Muscle layer of duodenum (tissue), 2 donors: ENCODE results near the gene KIF16B.

Experiments
- H3K27ac ChIP-seq: one replicate; pipeline ENCODE4 v1.7.0; 2013; ENCODE audit warnings: mild to moderate bottlenecking, low read length
- H3K27me3 ChIP-seq: one replicate; pipeline ENCODE4 v1.7.0; 2013; ENCODE audit warnings: low read depth, mild to moderate bottlenecking, control low read depth, low read length
- H3K36me3 ChIP-seq, 2 donors: one replicate each; pipeline ENCODE4 v1.7.0; 2013; ENCODE audit warnings: low read length in 2 of 2, control low read depth in 1 of 2, mild to moderate bottlenecking in 1 of 2; ENCODE audit not compliant: insufficient read depth in 2 of 2, control insufficient read depth in 1 of 2
- H3K4me1 ChIP-seq, 2 donors: one replicate each; pipeline ENCODE4 v1.7.0; 2013; ENCODE audit warnings: low read length in 2 of 2, mild to moderate bottlenecking in 2 of 2, control low read depth in 1 of 2, moderate library complexity in 1 of 2; ENCODE audit not compliant: insufficient read depth in 2 of 2, control insufficient read depth in 1 of 2
- H3K4me3 ChIP-seq, 2 donors: one replicate each; pipeline ENCODE4 v1.7.0; 2013; ENCODE audit warnings: low read length in 2 of 2, low read depth in 1 of 2, mild to moderate bottlenecking in 1 of 2
- H3K9me3 ChIP-seq, 2 donors: one replicate each; pipeline ENCODE4 v1.7.0; 2013; ENCODE audit warnings: low read length in 2 of 2, control low read depth in 1 of 2, mild to moderate bottlenecking in 1 of 2; ENCODE audit not compliant: control insufficient read depth in 1 of 2
- donor health status: healthy.

The KIF16B gene

GRCh38 chr20:16553101-16553500 lies 20.1 kb downstream of the KIF16B start:
- Histone ChIP-seq H3K36me3 (no peaks in the 10 kb centered on the region), H3K9me3 (no peaks in the 10 kb centered on the region), H3K27ac (no peak overlapping the region), H3K4me3 (no peak overlapping the region), H3K27me3 (no peaks in the 10 kb centered on the region), H3K4me1 (peaks cover 0 to 4% of the 10 kb centered on the region in 2 donors)

DNA sequence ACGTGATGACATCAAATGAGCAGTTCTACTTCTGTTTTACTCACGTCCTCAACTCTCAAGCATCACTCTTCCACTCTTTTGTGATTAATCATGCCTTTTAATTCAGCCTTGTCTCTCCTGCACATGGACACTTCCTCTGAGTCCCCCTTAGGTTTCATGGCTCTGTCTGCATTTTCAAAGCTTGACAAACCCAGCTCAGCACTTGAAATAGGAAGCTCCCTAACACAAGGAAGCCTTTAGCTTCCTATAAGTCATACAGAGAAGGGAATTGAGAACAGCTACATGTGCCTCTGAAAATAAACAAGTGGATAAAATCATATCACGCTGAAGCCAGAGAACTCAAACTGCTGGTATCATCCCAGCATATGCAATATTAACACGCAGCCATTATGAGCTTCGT lies 21.2 kb downstream of the KIF16B start:
- Histone ChIP-seq H3K27ac (no peak overlapping the region), H3K4me3 (no peak overlapping the region), H3K4me1 (peaks cover 0 to 4% of the 10 kb centered on the region in 2 donors), H3K27me3 (no peaks in the 10 kb centered on the region), H3K9me3 (no peaks in the 10 kb centered on the region), H3K36me3 (no peaks in the 10 kb centered on the region)

DNA sequence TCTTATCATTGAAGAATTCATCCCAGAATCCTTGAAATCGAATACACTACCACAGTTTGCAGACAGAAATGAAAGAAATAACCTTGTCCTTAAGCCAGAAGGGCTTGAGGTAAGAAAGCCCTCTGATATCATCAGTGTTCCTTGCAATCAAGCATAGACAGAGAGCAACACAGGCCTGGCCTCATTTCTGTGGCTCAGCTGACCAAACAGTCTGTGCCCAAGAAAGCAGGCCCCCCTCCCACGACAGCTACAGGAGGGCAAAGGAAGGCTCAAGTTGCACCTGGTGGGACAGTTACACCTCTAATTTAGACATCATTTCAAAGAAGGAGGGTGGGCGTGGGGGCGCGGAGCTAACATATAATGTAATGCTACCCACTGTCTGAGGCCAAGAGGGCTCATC lies 21.6 kb downstream of the KIF16B start:
- no peak overlapping the region for H3K4me3 ChIP-seq
- no peaks in the 10 kb centered on the region for H3K36me3 ChIP-seq
- H3K4me1 ChIP-seq: peaks cover 0 to 4% of the 10 kb centered on the region in 2 donors
- no peaks in the 10 kb centered on the region for H3K9me3 ChIP-seq
- no peaks in the 10 kb centered on the region for H3K27me3 ChIP-seq
- H3K27ac ChIP-seq: no peak overlapping the region

DNA sequence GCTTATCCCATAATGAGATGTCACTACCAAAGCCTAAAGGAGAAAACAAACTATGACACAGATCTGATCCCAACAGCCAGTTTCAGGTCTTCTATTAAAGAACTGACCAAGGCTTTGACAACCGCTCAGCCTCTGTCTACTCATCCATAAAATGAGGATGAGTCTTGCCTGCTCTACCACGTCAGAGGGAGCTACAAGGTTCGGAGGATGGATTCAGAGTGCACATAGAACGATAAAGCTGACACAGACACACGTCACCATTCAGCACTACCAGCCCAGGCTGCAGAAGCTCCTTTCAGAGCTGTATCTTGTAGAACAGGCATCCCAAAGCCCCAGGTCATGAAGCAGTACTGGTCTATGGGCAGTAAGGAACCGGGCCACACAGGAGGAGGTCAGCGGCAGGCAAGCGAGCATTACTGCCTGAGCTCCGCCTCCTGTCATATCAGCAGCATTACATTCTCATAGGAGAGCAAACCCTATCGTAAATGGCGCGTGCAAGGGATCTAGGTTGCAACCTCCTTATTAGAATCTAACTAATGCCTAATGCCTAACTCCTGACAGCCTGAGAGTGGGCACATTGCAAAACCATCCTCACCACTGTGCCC lies 25.1 kb downstream of the KIF16B start:
- Histone ChIP-seq H3K27ac (no peak overlapping the region), H3K9me3 (no peaks in the 10 kb centered on the region), H3K4me3 (no peak overlapping the region), H3K4me1 (no peaks in the 10 kb centered on the region), H3K36me3 (no peaks in the 10 kb centered on the region), H3K27me3 (no peaks in the 10 kb centered on the region)

DNA sequence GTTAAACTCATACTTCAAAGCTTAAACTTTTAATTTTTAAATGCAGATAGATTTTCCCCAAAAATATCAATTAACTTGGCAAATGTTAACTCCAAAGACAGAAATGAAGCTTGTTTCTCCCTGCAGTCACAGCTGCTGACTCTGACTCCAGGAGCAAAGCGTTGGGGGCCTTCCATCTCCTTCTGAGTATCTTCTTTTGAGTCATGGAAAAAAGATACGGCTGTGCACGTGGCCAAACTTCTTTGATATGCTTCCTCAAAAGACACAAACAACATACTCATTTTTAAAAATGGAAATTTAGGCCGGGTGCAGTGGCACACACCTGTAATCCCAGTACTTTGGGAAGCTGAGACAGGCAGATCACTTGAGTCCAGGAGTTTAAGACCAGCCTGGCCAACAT lies 28.3 kb downstream of the KIF16B start:
- H3K4me3 ChIP-seq: no peak overlapping the region
- H3K27me3 ChIP-seq: no peaks in the 10 kb centered on the region
- H3K9me3 ChIP-seq: no peaks in the 10 kb centered on the region
- H3K4me1 ChIP-seq: no peaks in the 10 kb centered on the region
- no peaks in the 10 kb centered on the region for H3K36me3 ChIP-seq
- no peak overlapping the region for H3K27ac ChIP-seq

DNA sequence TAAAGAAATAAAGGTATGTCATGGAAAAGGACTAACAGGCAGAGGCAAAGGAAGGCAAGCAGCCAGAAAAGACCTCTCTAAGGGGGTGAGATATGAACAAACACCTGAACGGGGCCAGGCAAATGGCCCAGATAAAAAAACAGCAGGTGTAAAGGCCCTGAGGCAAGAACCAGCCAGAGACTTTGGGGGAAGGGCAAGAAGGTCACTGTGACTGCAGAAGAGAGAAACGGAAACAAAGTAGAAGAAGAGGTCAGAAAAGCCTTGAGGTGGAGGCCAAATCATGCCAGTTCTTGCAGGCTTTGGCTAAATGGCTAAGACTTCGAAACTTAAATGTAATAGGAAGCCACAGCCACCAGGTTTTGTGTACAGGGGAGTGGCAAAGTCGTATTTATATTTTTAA lies 30.8 kb downstream of the KIF16B start:
- H3K4me1 ChIP-seq: no peaks in the 10 kb centered on the region
- no peaks in the 10 kb centered on the region for H3K9me3 ChIP-seq
- H3K4me3 ChIP-seq: no peak overlapping the region
- H3K36me3 ChIP-seq: no peaks in the 10 kb centered on the region
- no peaks in the 10 kb centered on the region for H3K27me3 ChIP-seq
- no peak overlapping the region for H3K27ac ChIP-seq

- H3K4me3 ChIP-seq: no peak overlapping the region
- H3K27ac ChIP-seq: no peak overlapping the region
- H3K36me3 ChIP-seq: no peaks in the 10 kb centered on the region
- no peaks in the 10 kb centered on the region for H3K27me3 ChIP-seq
- H3K4me1 ChIP-seq: no peaks in the 10 kb centered on the region
- H3K9me3 ChIP-seq: no peaks in the 10 kb centered on the region
Measured at GRCh38 chr20:16541878-16542277, 31.4 kb downstream of the KIF16B start.

GRCh38 chr20:16541226-16541625 lies 32.0 kb downstream of the KIF16B start:
- H3K27ac ChIP-seq: no peak overlapping the region
- H3K36me3 ChIP-seq: no peaks in the 10 kb centered on the region
- H3K4me3 ChIP-seq: no peak overlapping the region
- H3K9me3 ChIP-seq: no peaks in the 10 kb centered on the region
- H3K4me1 ChIP-seq: no peaks in the 10 kb centered on the region
- no peaks in the 10 kb centered on the region for H3K27me3 ChIP-seq

- Histone ChIP-seq H3K9me3 (no peaks in the 10 kb centered on the region), H3K4me1 (no peaks in the 10 kb centered on the region), H3K27ac (no peak overlapping the region), H3K4me3 (no peak overlapping the region), H3K27me3 (no peaks in the 10 kb centered on the region), H3K36me3 (no peaks in the 10 kb centered on the region)
Measured at GRCh38 chr20:16539280-16540021, 33.8 kb downstream of the KIF16B start.

DNA sequence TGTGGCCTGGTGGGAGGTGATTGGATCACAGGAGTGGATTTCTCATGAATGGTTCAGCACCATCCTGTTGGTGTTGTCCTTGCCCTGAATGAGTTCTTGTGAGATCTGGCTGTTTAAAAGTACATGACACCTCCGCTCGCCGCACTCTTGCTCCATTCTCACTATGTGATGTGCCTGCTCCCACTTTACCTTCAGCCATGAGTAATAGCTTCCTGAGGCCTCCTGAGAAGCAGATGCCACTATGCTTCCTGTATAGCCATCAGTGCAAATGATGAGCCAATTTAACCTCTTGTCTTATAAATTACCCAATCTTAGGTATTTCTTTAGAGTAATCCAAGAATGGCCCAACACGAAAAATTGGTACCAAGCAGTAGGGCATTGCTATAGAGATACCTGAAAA lies 34.5 kb downstream of the KIF16B start:
- H3K4me1 ChIP-seq: no peaks in the 10 kb centered on the region
- H3K27ac ChIP-seq: no peak overlapping the region
- no peaks in the 10 kb centered on the region for H3K27me3 ChIP-seq
- no peaks in the 10 kb centered on the region for H3K36me3 ChIP-seq
- H3K4me3 ChIP-seq: no peak overlapping the region
- no peaks in the 10 kb centered on the region for H3K9me3 ChIP-seq

- Histone ChIP-seq H3K27me3 (no peaks in the 10 kb centered on the region), H3K36me3 (no peaks in the 10 kb centered on the region), H3K27ac (no peak overlapping the region), H3K9me3 (no peaks in the 10 kb centered on the region), H3K4me1 (no peaks in the 10 kb centered on the region), H3K4me3 (no peak overlapping the region)
Measured at GRCh38 chr20:16537918-16538317, 35.3 kb downstream of the KIF16B start.
